ENCODE data around the gene VAV3. TPM values are rescaled to one million over a fixed set of nuclear protein-coding genes. Genes with fewer than 3 reads are reported as not detected.

VAV3 gene
- total RNA-seq, 4 donors from 2014 or later = 1.9 to 5.8 (median 3.0) TPM

- no peaks in the 10 kb centered on the region for H3K27me3 ChIP-seq
- no peak for TF ChIP-seq CTCF (IDR thresholded peaks at IDR 0.05)
- TF ChIP-seq EP300 (IDR thresholded peaks at IDR 0.05) = no peak
- TF ChIP-seq POLR2AphosphoS5 (IDR thresholded peaks at IDR 0.05) = no peak
- no peak for TF ChIP-seq POLR2A (IDR thresholded peaks at IDR 0.05; ENCODE audit: low read depth)
- no peak overlapping the region for H3K4me3 ChIP-seq
- intact Hi-C loops (cut with DNase I) = no loop called here
- H3K9me3 ChIP-seq = no peaks in the 10 kb centered on the region
- DNase-seq (ENCODE audit: extremely low spot score) = no peak
- no peaks in the 10 kb centered on the region for H3K36me3 ChIP-seq
- H3K27ac ChIP-seq (replicated peaks in 1 of 4) = no peak overlapping the region
- no peaks in the 10 kb centered on the region for H3K4me1 ChIP-seq
- whole genome bisulfite sequencing = 69% methylated on average over 5 of the region's 5 CpGs
These were observed 331.4 kb downstream of the VAV3 start for GRCh38 chr1:107633596-107633995.

- Histone ChIP-seq H3K36me3 (no peaks in the 10 kb centered on the region), H3K9me3 (no peaks in the 10 kb centered on the region), H3K27me3 (no peaks in the 10 kb centered on the region), H3K4me1 (peaks cover 0 to 15% (median 7%) of the 10 kb centered on the region in 4 donors), H3K27ac (replicated peaks in 1 of 4) (no peak overlapping the region), H3K4me3 (no peak overlapping the region)
- no peak for DNase-seq (ENCODE audit: extremely low spot score)
- 70% methylated on average over 2 of the region's 2 CpGs for WGBS
- TF ChIP-seq POLR2A (IDR thresholded peaks at IDR 0.05; ENCODE audit: low read depth) (no peak), EP300 (IDR thresholded peaks at IDR 0.05) (no peak), POLR2AphosphoS5 (IDR thresholded peaks at IDR 0.05) (no peak), CTCF (IDR thresholded peaks at IDR 0.05) (no peak)
- intact Hi-C loops (cut with DNase I) = no loop called here
These were observed 338.7 kb downstream of the VAV3 start for GRCh38 chr1:107626073-107626796.

DNA sequence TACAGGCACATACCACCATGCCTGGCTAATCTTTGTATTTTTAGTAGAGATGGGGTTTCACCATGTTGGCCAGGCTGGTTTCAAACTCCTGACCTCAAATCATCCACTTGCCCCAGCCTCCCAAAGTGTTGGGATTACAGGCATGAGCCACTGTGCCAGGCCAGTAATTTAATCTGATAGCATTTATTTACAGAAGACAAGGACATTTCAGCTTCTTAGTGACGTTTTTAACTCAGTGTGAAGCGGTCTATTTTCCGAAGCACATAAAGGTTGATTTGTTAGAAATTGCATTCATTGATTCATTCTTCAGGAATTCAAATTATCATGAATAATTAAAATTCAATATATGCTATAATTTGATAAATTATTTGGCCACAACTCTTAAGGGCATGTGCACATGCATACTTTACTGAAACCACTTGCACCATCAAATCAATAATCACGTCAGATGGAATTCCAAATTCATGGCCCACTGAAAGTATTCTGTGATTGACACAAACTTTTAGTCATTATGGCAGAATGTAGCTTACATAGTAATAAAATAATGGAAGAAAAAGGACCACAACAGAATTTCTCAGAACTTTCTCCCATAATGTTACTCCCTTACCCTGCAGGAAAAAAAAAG, 339.5 kb downstream of the VAV3 start:
- H3K27me3 ChIP-seq = no peaks in the 10 kb centered on the region
- no peak overlapping the region for H3K4me3 ChIP-seq
- no peaks in the 10 kb centered on the region for H3K36me3 ChIP-seq
- no peaks in the 10 kb centered on the region for H3K9me3 ChIP-seq
- no peak overlapping the region for H3K27ac ChIP-seq (replicated peaks in 1 of 4)
- no peak for DNase-seq (ENCODE audit: extremely low spot score)
- intact Hi-C loops (cut with DNase I) = no loop called here
- WGBS = 83% methylated on average over 4 of the region's 4 CpGs
- TF ChIP-seq EP300 (IDR thresholded peaks at IDR 0.05) = no peak
- TF ChIP-seq POLR2AphosphoS5 (IDR thresholded peaks at IDR 0.05) = no peak
- no peak for TF ChIP-seq CTCF (IDR thresholded peaks at IDR 0.05)
- TF ChIP-seq POLR2A (IDR thresholded peaks at IDR 0.05; ENCODE audit: low read depth) = no peak
- peaks cover 0 to 15% (median 7%) of the 10 kb centered on the region in 4 donors for H3K4me1 ChIP-seq

DNA sequence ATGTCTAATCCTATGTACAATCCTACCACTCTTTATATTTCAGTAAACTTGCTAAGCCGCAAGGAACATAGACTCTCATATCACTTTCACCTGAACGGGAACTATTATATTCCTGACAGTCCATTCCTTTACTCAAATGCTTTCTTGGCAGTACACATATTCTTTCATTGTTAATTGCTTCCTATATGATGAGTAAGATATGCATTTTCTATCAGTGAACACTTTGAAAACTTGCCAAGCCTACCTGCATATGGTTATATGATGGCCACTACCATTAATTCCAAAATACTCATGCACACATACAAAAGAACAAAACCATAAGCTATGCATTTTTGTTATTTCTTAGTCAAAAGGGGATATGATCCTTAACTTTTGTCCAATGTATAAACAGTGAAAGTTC, 341.5 kb downstream of the VAV3 start:
- no peak overlapping the region for H3K27ac ChIP-seq (replicated peaks in 1 of 4)
- no peak overlapping the region for H3K4me3 ChIP-seq
- no peaks in the 10 kb centered on the region for H3K36me3 ChIP-seq
- no peaks in the 10 kb centered on the region for H3K9me3 ChIP-seq
- DNase-seq (ENCODE audit: extremely low spot score) = no peak
- intact Hi-C loops (cut with DNase I) = no loop called here
- TF ChIP-seq EP300 (IDR thresholded peaks at IDR 0.05) (no peak), CTCF (IDR thresholded peaks at IDR 0.05) (no peak), POLR2A (IDR thresholded peaks at IDR 0.05; ENCODE audit: low read depth) (no peak), POLR2AphosphoS5 (IDR thresholded peaks at IDR 0.05) (no peak)
- no peaks in the 10 kb centered on the region for H3K27me3 ChIP-seq
- WGBS = 85% methylated on average over 2 of the region's 2 CpGs
- H3K4me1 ChIP-seq = peaks cover 0 to 15% (median 7%) of the 10 kb centered on the region in 4 donors
